HUDEP-2 (cell line): ENCODE data around the gene HDAC9.

ENCODE experiments used
- DNase-seq, 76 experiments: peaks; one replicate each; lab custom pipeline; 2025; ENCODE audit not compliant: unreplicated experiment in 76 of 76; lab: John Stamatoyannopoulos, UW

Gene HDAC9

DNA sequence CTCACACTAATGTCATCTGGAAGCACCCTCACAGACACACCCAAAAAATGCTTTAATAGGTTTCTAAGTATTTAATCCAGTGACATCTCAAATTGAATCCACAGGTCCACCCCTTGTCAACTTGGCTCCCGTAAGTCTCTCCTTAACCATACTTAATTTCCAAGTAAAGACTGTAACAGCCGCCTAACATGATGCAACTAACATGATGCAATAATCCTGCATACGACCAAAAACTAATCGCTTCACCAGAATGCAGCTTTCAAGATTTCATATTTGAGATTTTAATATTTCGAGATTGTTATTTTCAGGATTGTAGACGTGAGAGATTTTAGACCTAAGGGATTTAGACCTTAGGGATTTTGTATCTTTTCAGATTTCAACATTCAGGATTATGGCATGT, 3.7 kb upstream of the HDAC9 start:
- DNase-seq = no peak

DNA sequence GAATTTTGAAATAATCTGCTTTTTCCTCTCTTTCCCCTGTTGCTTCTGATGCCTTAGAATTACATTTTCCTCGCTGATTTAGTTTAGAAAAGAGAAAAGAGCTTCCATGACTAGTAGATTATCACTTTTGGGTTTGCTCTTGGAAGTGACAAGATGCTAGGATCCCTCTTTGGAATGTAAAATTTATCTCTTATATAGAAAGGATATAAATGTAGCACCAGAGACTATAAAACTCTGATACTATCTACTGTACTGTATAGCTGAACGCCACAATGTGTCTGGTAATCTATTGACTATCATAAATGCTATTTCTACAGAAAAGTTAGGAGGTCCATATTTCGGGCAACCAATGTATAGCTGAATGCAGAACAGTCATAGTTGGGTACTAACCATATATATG, 1.1 kb upstream of the HDAC9 start:
- DNase-seq = no peak

DNA sequence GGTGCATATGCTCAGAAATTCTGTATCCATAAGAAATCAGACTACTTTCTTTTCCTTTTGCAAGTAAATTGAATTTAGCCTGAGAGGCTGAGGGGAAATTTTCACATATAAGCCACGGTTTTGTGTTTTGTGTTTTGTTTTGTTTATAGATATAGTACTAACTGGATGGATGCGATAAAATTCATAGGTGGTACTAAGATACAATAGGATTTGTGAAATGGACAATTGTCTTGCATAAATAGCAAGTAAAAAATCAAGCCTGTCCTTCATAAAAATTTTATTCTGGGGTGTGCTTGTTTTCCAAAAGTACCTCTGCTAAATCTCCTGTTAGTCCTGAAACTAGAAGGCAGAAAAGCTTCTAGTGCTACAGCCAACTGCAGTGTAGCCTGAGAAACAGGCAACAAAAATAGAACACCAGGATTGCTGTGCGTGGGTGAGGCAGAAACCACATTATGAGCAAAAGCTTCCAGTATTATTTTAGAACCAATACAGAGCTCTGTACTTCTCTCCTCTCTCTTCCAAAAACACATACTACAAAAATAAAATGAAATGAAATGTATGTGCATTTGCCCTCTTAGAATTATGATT, 634 bp upstream of the HDAC9 start:
- no peak for DNase-seq

DNA sequence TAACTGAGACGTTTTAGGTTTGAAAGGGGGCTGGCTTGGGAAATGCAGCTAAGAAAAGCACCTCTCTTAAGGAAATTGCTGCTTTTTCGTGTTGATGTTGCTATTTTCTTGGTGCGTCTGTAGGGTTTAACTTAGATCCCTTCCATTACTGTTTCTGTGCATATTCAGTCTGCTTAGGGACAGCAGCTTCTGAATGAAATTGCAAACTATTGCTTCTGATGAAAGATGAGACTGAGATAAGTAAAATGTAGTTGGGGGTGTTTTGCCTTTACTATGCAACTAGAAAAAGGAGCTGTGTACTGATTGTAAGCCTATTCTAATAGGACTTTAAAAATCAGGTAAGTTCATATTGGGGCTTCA, 772 bp downstream of the HDAC9 start:
- DNase-seq = no peak

DNA sequence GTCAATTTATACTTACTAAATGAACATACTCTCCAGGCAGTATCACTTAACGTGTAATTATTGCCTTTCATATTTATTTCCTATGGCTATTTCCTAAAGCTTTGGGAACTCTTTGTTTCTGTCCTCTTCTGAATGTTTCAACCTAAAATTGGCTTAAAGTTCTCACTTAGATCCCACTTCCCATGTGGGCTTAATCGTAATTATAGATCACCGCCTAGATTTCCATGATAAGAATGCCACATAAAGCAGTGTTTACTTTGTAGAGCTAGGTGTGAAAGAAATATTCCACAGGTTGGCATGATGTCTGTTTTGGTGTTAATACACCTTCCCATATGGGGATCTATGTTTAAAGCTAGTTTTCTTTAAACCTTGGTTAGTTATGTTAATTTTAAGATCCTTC, 1.5 kb downstream of the HDAC9 start:
- no peak for DNase-seq

DNA sequence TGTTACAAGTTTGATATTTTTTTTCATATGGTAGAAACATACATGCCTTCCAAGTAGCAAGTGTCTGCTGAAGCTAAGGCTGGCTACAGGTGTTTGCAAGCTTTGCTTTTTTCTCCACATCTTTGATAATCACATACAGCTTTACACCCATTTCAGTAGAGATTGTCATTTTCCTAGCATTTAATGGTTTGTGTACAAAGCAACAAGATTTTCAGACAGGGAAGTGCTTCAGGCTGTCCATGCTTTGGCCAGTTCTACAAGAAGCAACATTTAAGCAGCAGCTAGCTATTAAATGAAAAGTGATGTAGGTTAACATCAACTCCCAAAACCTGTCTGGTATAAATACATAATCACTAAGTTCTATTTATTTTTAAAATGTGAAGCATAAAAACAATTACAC, 2.3 kb downstream of the HDAC9 start:
- no peak for DNase-seq

DNA sequence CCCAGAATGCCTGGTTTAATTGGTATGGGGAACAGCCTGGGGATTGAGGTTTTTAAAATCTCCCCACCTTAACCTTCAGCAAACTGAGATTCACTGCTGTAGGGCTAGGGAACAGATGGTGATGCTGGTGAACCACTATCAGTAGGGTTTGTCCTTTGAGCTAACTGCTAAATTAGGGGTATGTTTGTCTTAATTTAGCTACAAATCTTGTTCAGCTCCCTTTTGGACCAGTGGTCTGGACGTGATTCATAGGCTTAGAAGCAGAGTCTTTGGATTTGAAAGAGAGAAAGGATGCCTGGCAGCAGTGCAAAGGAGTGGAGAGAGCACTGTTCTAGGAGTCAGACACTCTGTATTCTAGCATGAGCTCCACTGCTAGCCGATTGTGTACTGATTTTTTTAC, 2.8 kb downstream of the HDAC9 start:
- DNase-seq = no peak

DNA sequence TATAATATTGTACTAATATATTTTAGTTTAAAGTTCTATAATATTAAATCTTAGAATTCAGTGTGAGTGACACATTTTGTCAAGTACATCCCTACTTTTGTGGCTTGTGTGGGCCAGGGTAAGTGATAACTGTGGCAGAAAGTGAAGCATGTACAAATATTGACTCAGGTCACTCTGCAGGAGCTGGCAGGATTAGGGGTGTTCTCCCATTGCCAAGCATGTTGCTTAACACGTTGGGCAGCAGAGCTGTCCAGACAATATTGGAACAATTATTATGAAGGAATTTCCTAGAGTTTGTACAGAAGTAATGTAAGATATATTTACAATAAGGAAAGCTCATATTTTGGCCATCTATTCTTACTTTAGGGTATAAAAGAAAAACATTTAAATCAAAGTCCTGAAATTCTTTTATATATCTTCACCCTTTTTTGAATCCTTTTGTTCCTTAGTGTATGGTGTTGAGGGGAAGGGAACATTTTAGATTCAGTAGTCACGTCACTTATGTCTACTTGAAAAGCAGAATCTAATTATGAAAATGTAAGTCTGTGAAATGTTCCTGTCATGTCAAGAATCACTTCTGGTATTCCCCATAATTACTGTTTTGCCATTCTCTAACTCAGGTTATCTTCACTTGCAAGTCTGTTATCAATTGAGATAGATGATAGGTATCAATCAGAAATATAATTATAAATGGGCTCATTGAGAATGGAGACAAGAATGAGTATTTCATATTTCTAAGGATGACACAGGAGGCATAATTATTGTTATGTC, 4.0 kb downstream of the HDAC9 start:
- DNase-seq = no peak

DNA sequence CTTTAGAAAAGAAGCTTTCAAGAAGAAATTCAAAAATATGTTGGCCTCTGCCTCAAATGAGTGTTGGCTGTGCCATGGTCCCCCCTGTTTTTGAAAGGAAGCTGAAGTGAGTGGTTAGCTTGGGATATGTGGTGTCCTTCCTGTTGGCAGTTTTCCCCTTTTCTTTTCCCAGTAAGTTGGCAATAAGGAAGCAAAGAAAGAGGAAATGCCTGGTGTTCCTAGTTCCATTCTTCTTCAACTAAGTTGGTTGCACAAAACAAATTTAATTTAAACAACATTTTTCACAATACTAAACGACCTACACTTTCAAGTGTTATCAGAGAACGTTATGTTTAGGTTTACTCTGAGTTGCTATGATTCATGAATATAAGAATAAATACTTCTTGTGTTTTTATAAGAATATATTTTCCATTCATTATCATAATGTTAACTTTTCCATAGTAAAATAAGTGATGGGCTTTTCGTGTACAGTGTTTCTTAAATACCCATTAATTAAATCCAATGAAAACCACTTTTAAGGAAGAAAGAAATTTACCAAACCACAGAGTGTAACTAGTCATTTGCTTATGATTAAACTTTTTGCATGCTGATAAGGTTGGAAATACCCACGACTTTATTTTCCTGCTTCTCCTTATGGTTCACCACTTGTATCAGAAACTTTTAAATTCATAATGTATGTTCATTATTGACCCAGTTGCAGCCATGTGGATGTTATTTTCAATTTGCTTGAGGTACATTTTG, 7.7 kb downstream of the HDAC9 start:
- no peak for DNase-seq

DNA sequence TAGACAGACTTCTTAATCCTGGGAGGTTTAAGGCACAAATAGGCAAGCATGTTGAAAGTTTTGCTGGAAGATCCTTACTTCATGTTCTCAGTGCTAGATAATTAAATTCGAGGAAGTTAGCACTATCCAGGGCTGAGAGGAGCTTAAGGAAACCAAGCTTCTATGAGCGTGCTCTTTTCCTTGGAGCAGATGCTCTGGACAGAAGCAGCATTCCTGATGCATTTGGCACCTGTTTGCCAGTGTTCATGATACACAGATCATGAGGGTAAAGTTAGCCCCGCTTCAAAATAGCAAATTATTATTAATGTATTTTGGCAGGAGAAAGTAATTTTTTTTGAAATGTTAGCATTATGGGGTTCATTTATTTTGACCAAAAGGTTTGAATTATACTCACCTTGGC, 9.4 kb downstream of the HDAC9 start:
- DNase-seq = no peak

DNA sequence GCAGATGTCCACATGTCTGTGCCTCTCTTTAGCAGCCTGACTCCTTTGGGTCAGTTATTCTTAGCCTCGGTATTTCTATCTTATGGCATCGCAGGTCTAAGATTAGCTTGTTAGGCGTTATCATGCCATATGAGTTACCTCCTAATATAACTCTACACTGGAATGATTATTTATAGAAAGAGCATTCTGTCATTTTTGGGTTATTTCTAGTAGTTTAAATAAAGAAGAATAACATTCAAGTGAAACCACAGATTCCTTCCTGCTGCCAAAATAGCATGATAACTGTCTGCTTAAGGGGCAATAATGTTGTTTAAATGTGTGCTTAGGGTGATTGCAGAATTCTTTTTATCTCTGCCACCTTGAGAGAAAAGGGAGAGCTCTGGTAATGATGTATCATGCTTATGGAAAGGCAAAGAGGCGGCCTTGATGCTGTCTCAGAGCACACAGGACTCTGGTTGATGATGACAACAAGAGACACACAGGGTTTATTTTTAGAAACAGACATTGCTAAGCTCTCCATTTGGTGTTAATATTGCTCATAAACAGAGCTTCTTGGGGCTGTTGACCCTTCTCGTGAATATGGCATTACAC, 10.4 kb downstream of the HDAC9 start:
- DNase-seq = no peak

DNA sequence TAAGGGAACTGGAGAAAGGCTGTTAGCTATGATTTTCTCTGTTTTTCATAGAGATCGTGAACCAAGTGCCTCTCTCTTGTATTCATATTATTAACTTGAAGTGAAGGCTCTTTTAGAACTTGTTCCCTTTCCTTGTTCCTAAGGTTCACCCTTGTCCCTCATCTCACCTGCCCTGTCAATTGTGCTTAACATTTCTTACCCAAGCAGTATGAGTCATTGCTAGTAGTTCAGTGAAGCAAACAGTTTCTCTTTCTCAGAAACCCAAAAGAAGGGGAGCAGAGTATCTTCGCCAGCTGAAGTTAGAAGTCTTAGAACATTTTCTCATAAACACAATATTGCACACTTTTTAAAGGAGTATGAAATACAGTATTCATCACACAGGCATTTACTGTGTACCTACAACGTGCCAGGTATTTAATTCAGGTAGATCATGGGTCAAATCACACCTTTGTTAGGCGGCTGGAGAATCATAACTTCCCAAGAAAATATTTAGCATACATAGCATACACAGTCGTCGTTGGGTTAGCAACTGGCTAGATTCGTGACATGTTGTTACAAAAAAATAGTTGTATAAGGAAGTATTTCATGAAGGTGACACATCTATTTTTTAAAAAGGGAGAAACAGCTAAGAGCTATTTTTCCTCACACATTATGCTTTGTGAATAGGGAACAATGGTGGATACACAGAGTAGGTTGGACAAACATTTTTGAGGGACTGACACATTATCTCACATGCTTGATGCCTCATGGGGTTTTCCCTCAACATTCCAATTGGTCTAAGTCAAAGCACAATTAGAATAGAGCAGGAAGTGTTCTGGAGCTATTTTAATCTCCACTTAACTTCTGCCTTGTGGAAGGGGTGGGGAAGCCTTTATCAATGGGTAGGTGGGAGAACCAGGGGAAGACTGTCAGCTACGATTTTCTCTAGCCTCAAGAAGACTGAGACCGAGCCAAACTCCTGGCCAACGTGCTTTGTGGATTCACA, 13.2 kb downstream of the HDAC9 start:
- DNase-seq = no peak

DNA sequence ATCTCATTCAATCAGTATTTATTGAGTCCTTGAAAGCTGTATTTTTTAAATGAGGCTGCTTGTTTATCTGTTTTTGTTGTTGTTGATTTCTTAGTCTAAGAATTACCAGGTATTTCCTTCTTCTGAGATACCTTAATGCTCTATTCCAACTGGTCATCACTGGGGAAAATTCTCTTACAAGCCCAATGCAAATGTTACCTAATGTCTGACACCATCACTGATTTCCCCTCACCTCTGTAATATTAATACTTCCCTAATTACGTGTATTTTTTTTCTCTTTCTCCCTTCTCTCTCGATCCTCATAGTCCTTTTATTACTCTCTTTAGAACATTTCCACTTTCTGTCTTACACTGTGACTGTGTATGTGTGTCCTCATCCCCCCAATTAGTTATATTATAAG, 13.9 kb downstream of the HDAC9 start:
- DNase-seq = no peak

DNA sequence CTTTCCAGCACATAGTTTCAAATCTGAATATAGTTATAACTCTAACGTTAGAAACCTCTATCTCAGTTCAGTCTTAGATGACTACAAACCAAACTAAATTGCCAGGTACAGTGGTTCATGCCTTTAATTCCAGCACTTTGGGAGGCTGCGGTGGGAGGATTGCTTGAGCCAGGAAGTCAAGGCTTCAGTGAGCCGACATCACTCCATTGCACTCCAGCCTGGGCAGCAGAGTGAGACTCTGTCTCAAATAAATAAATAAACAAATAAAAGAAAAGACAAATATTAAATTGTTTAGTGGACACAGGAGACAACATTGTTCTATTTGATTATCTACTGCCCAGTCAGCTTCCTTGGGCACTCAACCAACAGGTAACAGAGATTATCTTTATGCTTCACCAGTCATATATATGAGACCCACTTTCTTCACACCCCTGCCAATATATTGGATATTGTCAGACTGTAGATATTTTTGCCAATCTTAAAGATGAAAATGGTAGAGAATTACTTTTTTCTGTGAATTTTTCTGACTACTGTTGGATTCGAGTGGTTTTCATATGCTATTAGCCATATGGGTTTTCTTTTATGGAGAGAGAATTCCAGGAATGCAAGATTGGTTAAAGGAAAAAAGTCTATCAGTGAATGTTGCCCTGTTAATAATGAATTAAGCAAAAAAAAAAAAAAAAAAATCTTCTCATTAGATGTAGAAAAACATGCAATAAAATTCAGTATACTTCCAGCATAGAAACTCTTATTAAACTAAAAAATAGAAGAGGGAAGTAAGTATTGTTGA, 16.0 kb downstream of the HDAC9 start:
- DNase-seq = no peak

DNA sequence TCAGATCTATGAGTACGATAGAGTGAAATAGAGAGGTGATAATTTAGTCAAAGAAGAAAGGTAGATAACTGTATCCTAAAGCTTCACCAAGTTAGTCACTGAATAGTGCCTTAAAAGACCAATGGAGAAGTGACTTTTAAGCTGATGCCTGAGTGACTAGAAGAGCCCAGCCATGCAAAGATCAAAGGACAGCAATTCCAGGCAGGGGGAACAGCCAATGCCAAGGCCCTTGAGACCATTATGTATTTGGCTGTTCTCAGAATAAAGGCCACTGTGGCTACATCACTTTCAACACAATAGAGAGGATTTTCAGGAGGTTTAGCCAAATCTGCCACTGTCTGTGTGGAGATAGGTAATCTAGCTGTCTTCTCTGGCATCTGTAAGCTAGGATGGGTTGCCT, 17.8 kb downstream of the HDAC9 start:
- no peak for DNase-seq

DNA sequence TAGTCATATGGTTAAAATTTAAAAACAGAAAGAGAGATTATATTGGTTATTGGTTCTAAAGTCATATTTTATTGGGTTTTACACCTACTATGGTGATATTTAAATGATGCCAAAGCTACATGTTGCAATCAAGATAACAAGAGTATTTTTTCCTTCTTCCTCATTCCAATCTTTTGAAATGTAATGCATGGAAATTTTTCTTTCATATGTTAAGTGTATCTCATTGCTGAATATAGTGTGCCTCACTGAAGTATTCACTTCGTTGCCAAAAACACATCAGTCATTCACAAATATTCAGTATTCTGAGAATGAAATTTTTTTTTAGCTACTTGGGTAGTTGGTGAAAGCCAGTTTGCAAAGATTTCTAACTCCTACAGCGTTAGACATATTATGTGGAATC, 19.5 kb downstream of the HDAC9 start:
- no peak for DNase-seq

DNA sequence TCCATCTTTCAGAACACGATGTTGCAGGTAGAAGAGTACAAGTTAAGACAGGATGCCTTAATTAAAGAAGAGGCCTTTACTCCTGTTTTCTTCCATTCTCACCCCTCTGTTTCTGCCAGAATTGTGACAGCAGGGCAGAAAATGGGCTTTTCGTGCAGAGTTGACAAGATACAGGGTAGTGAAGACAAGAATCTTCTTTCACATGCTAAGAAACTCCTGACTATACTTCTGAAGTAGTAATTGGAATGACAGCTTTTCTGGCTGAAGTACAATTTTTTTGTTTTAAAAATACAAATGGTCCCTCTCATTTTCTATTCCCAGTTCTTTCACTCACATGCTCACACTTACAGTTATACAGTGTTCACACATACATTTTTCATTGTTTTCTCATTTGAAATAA, 22.1 kb downstream of the HDAC9 start:
- no peak for DNase-seq

DNA sequence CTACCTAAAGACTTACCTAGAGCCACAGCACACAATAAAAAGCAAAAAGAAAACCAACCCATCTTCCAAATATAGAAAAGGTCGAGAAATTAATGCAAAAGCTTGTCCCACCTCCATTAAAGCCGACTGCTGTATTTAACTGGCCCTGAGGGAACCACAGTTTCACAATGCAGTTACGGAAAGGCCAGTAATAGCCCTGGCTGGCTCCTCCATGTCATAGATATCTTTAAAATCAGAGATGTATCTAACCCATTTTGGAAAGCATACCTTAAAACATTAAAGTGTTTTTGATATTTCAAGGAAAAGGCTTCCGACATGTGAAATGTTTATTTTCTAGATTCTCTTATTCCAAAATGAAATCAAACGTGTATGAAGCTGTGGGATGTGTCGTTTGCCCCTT, 23.0 kb downstream of the HDAC9 start:
- DNase-seq = no peak

DNA sequence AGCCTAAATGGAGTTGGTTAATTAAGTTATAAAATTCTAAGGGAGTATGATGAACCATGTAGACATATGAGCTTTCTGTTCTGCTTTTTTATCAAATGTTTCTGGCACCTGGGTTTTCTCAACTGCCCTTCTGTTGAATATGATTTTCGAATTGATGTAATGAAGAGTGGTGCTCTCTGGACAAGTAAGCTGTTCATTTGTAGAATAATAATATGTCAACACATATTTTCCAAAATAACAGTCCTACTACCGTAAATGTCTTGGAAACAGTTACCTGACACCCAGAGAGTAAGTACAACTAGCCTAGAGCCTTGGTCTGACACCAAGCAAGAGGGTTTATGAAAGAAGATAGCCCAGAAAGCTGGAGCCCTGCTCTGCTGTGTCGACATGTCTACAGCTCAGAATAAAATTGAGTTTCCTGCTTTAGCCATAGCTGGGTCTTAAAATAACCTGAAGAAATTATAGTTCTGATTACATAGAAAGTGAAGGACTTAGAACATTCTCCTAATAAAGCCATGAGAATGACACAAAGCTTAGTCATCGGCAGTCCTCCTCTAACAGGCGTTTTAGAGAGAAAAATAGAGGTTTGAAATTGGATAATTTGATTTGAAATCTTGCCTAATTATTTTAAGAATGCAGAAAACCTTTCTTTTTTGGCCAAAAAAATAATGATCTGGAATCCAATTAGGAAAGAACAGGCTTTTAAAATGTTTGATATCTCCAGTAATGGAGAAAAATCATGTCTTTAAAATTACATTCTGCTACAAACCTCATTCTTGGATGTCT, 25.1 kb downstream of the HDAC9 start:
- DNase-seq = no peak
